Measurements from ENCODE around the gene STK26.

STK26 gene

DNA sequence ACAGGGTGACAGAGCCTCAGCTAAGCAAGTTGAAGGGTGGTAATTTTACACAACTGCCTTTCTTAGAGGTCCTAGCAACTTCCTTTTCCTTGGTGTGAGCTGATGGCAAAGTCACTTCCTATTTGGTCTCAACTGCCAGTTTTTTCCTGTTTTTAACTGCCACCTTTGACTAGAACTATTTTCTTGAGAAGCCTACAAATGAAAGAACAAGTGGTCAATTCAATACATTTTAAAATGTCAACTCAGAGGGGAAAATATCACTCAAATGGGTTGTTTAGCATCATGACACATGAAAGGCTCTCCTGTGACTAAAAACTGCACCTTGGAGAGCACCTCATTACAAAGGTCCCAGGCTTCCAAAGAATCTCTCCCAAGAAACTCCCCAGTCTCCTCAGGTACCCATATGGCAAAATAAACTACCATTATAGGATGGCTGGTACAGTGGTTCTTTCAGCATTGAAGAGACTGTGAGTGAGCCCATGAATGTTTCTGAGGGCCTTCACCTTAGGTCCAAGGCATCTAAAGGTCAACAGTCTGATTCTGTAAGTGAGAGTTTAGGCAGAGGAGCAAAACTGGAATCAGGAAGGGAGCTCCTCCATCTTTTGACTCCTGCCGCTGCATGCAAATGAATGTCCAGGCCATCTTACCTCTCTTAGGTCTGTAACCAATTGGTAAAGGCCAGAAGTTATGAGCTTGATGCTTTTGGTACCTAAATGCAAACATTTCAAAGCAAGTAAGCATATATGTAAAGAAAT lies 5.5 kb upstream of the STK26 start:
- H3K27me3 Mint-ChIP-seq: no peaks in the 10 kb centered on the region
- intact Hi-C loops (cut with micrococcal nuclease): no loop called here
- H3K27ac Mint-ChIP-seq: no peak overlapping the region
- peaks cover 18% of the 10 kb centered on the region for H3K4me1 Mint-ChIP-seq (ENCODE audit: low read depth)
- peaks cover under 1% of the 10 kb centered on the region for H3K36me3 Mint-ChIP-seq (ENCODE audit: low read depth)
- no peaks in the 10 kb centered on the region for H3K9me3 Mint-ChIP-seq
- H3K4me3 Mint-ChIP-seq: no peak overlapping the region

GRCh38 chrX:132022198-132022966 lies 720 bp upstream of the STK26 start:
- H3K4me3 Mint-ChIP-seq: peak overlapping the region; percentile 84
- H3K27me3 Mint-ChIP-seq: no peaks in the 10 kb centered on the region
- H3K36me3 Mint-ChIP-seq (ENCODE audit: low read depth): peaks cover 16% of the 10 kb centered on the region
- peaks cover 13% of the 10 kb centered on the region for H3K4me1 Mint-ChIP-seq (ENCODE audit: low read depth)
- intact Hi-C loops (cut with micrococcal nuclease): loop anchor here (5.0 kb wide), 1 partner anchor 195 kb away; the partner anchor contains the start of gene RAP2C
- no peaks in the 10 kb centered on the region for H3K9me3 Mint-ChIP-seq
- H3K27ac Mint-ChIP-seq: peak overlapping the region; percentile 89

- no peaks in the 10 kb centered on the region for H3K27me3 Mint-ChIP-seq
- H3K36me3 Mint-ChIP-seq (ENCODE audit: low read depth): peaks cover 22% of the 10 kb centered on the region
- peak overlapping the region; percentile 84 for H3K4me3 Mint-ChIP-seq
- peaks cover 24% of the 10 kb centered on the region for H3K4me1 Mint-ChIP-seq (ENCODE audit: low read depth)
- H3K27ac Mint-ChIP-seq: peak overlapping the region; percentile 89
- no peaks in the 10 kb centered on the region for H3K9me3 Mint-ChIP-seq
- intact Hi-C loops (cut with micrococcal nuclease): loop anchor here (5.0 kb wide), 1 partner anchor 193 kb away; the partner anchor contains the start of gene RAP2C
These were observed 839 bp downstream of the STK26 start for GRCh38 chrX:132023896-132024386.

DNA sequence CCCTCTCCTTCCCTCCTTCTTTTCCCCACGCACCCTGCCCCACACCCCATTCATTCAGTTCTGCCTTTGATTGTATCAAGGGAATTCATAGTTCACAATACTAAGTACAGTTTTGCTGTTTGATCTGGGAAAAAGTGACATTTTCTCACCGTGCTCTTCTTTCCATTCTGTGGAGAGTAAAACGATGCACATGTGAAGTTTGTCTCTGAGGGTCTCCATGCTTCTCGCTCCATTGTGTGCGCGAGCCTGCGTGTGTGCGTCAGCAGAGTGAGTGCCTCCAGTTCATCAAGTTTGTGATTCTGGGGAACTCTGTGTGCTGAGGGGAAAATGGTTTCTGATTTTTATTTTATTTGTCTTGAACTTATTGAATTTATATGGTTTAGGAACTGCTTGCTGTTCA lies 1.9 kb downstream of the STK26 start:
- H3K27me3 Mint-ChIP-seq: no peaks in the 10 kb centered on the region
- peaks cover 32% of the 10 kb centered on the region for H3K4me1 Mint-ChIP-seq (ENCODE audit: low read depth)
- peak overlapping the region; percentile 89 for H3K27ac Mint-ChIP-seq
- intact Hi-C loops (cut with micrococcal nuclease): no loop called here
- peaks cover 27% of the 10 kb centered on the region for H3K36me3 Mint-ChIP-seq (ENCODE audit: low read depth)
- H3K9me3 Mint-ChIP-seq: no peaks in the 10 kb centered on the region
- H3K4me3 Mint-ChIP-seq: peak overlapping the region; percentile 62

- Mint-ChIP-seq H3K9me3 (no peaks in the 10 kb centered on the region), H3K36me3 (ENCODE audit: low read depth) (peaks cover 11% of the 10 kb centered on the region), H3K27me3 (no peaks in the 10 kb centered on the region), H3K4me3 (no peak overlapping the region), H3K27ac (peak overlapping the region; percentile 35), H3K4me1 (ENCODE audit: low read depth) (peaks cover 41% of the 10 kb centered on the region)
- intact Hi-C loops (cut with micrococcal nuclease): no loop called here
These were observed 7.2 kb downstream of the STK26 start for GRCh38 chrX:132030264-132030663.

DNA sequence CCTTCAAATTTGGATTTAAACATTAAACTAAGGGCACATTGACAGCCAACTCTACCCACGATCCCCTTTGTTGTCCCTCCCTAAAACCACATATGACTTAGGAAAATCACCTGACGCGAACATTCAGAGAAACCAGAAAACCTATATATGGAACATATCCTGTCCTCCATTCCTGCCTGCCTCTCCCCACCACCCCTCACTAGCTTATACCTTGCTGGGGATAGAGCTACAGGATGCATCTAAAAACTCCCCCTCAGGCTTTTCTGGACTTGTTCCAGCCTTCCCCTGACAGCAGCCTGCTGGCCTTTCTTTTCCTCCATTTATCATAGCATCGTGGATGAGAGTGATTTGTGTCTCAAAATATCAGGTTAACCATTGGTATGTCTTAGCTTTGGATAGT lies 8.8 kb downstream of the STK26 start:
- Mint-ChIP-seq H3K27ac (no peak overlapping the region), H3K36me3 (ENCODE audit: low read depth) (peaks cover 11% of the 10 kb centered on the region), H3K4me3 (no peak overlapping the region), H3K27me3 (no peaks in the 10 kb centered on the region), H3K9me3 (no peaks in the 10 kb centered on the region), H3K4me1 (ENCODE audit: low read depth) (peaks cover 41% of the 10 kb centered on the region)
- intact Hi-C loops (cut with micrococcal nuclease): no loop called here

- Mint-ChIP-seq H3K27me3 (no peaks in the 10 kb centered on the region), H3K36me3 (ENCODE audit: low read depth) (peaks cover 11% of the 10 kb centered on the region), H3K4me3 (no peak overlapping the region), H3K9me3 (no peaks in the 10 kb centered on the region), H3K4me1 (ENCODE audit: low read depth) (peaks cover 38% of the 10 kb centered on the region), H3K27ac (no peak overlapping the region)
- intact Hi-C loops (cut with micrococcal nuclease): no loop called here
These were observed 10.1 kb downstream of the STK26 start for GRCh38 chrX:132033166-132033565.

GRCh38 chrX:132034648-132035047 lies 11.5 kb downstream of the STK26 start:
- Mint-ChIP-seq H3K4me3 (no peak overlapping the region), H3K27ac (no peak overlapping the region), H3K27me3 (no peaks in the 10 kb centered on the region), H3K36me3 (ENCODE audit: low read depth) (peaks cover under 1% of the 10 kb centered on the region), H3K4me1 (ENCODE audit: low read depth) (peaks cover 23% of the 10 kb centered on the region), H3K9me3 (no peaks in the 10 kb centered on the region)
- intact Hi-C loops (cut with micrococcal nuclease): no loop called here

- H3K4me3 Mint-ChIP-seq: no peak overlapping the region
- intact Hi-C loops (cut with micrococcal nuclease): no loop called here
- H3K27ac Mint-ChIP-seq: no peak overlapping the region
- no peaks in the 10 kb centered on the region for H3K27me3 Mint-ChIP-seq
- no peaks in the 10 kb centered on the region for H3K9me3 Mint-ChIP-seq
- no peaks in the 10 kb centered on the region for H3K36me3 Mint-ChIP-seq (ENCODE audit: low read depth)
- H3K4me1 Mint-ChIP-seq (ENCODE audit: low read depth): peaks cover 24% of the 10 kb centered on the region
These were observed 14.4 kb downstream of the STK26 start for GRCh38 chrX:132037479-132037993.

GRCh38 chrX:132040066-132040465 lies 17.0 kb downstream of the STK26 start:
- Mint-ChIP-seq H3K4me3 (no peak overlapping the region), H3K9me3 (no peaks in the 10 kb centered on the region), H3K27me3 (no peaks in the 10 kb centered on the region), H3K27ac (peak overlapping the region; percentile 78), H3K36me3 (ENCODE audit: low read depth) (no peaks in the 10 kb centered on the region), H3K4me1 (ENCODE audit: low read depth) (peaks cover 24% of the 10 kb centered on the region)
- intact Hi-C loops (cut with micrococcal nuclease): no loop called here

- H3K4me1 Mint-ChIP-seq (ENCODE audit: low read depth): peaks cover 23% of the 10 kb centered on the region
- peak overlapping the region; percentile 6 for H3K4me3 Mint-ChIP-seq
- no peaks in the 10 kb centered on the region for H3K27me3 Mint-ChIP-seq
- no peaks in the 10 kb centered on the region for H3K9me3 Mint-ChIP-seq
- intact Hi-C loops (cut with micrococcal nuclease): no loop called here
- H3K36me3 Mint-ChIP-seq (ENCODE audit: low read depth): no peaks in the 10 kb centered on the region
- peak overlapping the region; percentile 78 for H3K27ac Mint-ChIP-seq
These were observed 17.9 kb downstream of the STK26 start for GRCh38 chrX:132041015-132041414.

DNA sequence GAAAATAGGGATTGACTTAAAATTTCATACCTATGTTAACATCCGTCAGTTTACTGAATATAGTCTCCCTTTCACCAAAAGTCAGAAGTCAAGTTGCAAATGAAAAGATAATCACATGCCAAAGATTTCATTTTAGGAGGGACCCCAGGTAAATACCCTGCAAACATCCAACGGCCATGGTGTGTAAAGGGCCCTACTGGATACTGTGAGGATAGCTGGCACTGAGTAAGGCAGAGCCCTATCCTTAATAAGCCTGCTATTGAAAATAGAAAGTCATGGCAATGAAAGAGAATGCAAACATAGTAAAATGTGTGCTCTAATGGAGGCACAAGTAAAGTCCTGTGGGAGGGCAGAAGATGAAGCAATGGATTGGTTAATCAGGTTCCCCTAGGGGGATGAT lies 20.9 kb downstream of the STK26 start:
- Mint-ChIP-seq H3K4me3 (no peak overlapping the region), H3K27me3 (no peaks in the 10 kb centered on the region), H3K9me3 (no peaks in the 10 kb centered on the region), H3K4me1 (ENCODE audit: low read depth) (peaks cover 23% of the 10 kb centered on the region), H3K36me3 (ENCODE audit: low read depth) (no peaks in the 10 kb centered on the region), H3K27ac (no peak overlapping the region)
- intact Hi-C loops (cut with micrococcal nuclease): no loop called here

GRCh38 chrX:132044953-132045352 lies 21.9 kb downstream of the STK26 start:
- no peaks in the 10 kb centered on the region for H3K36me3 Mint-ChIP-seq (ENCODE audit: low read depth)
- intact Hi-C loops (cut with micrococcal nuclease): no loop called here
- H3K27ac Mint-ChIP-seq: no peak overlapping the region
- H3K9me3 Mint-ChIP-seq: no peaks in the 10 kb centered on the region
- peaks cover 23% of the 10 kb centered on the region for H3K4me1 Mint-ChIP-seq (ENCODE audit: low read depth)
- H3K4me3 Mint-ChIP-seq: no peak overlapping the region
- no peaks in the 10 kb centered on the region for H3K27me3 Mint-ChIP-seq

- no peak overlapping the region for H3K4me3 Mint-ChIP-seq
- no peaks in the 10 kb centered on the region for H3K27me3 Mint-ChIP-seq
- H3K4me1 Mint-ChIP-seq (ENCODE audit: low read depth): peaks cover 20% of the 10 kb centered on the region
- H3K9me3 Mint-ChIP-seq: no peaks in the 10 kb centered on the region
- intact Hi-C loops (cut with micrococcal nuclease): no loop called here
- no peak overlapping the region for H3K27ac Mint-ChIP-seq
- no peaks in the 10 kb centered on the region for H3K36me3 Mint-ChIP-seq (ENCODE audit: low read depth)
These were observed 22.4 kb downstream of the STK26 start for GRCh38 chrX:132045456-132045855.
